ENCODE data around the gene RFX2. TPM values are rescaled to one million over a fixed set of nuclear protein-coding genes. Genes with fewer than 3 reads are reported as not detected.

Gene RFX2
- total RNA-seq, 1 experiment from 2014 or later: 4.6 TPM

- CTCF ChIA-PET: interaction anchor here (0.7 kb wide), 1 partner anchor 448 kb away, joined by 3 read pairs; no protein-coding TSS in a partner anchor
- no peak for TF ChIP-seq ZNF423 (CRISPR knock-in tag; IDR thresholded peaks at IDR 0.05)
- TF ChIP-seq MXD4 (CRISPR knock-in tag; IDR thresholded peaks at IDR 0.05; ENCODE audit: borderline replicate concordance): no peak
- Mint-ChIP-seq H3K9me3 (no peaks in the 10 kb centered on the region), H3K27ac (no peak overlapping the region), H3K27me3 (ENCODE audit: low read depth) (peaks cover 35% of the 10 kb centered on the region), H3K4me3 (no peak overlapping the region), H3K4me1 (peaks cover 16% of the 10 kb centered on the region), H3K36me3 (no peaks in the 10 kb centered on the region)
- DNase-seq (ENCODE audit: low spot score) (no peak), ATAC-seq (no peak)
- POLR2A ChIA-PET: no interaction called here
These were observed 6.4 kb downstream of the RFX2 start for GRCh38 chr19:6103894-6104293.

GRCh38 chr19:6103217-6103644 lies 7.1 kb downstream of the RFX2 start:
- DNase-seq (ENCODE audit: low spot score) (no peak), ATAC-seq (no peak)
- no peaks in the 10 kb centered on the region for H3K9me3 Mint-ChIP-seq
- peaks cover 29% of the 10 kb centered on the region for H3K27me3 Mint-ChIP-seq (ENCODE audit: low read depth)
- H3K36me3 Mint-ChIP-seq: no peaks in the 10 kb centered on the region
- no peak overlapping the region for H3K27ac Mint-ChIP-seq
- CTCF ChIA-PET: no interaction called here
- TF ChIP-seq ZSCAN18 (CRISPR knock-in tag; IDR thresholded peaks at IDR 0.05): no peak
- no peak for TF ChIP-seq OVOL2 (CRISPR knock-in tag; IDR thresholded peaks at IDR 0.05; ENCODE audit: borderline replicate concordance)
- TF ChIP-seq CBFB (CRISPR knock-in tag; IDR thresholded peaks at IDR 0.05; ENCODE audit: low read depth): no peak
- no peak for TF ChIP-seq IRF2 (CRISPR knock-in tag; IDR thresholded peaks at IDR 0.05; ENCODE audit: borderline replicate concordance, low read depth)
- no peak for TF ChIP-seq ESRRA (CRISPR knock-in tag; IDR thresholded peaks at IDR 0.05; ENCODE audit: borderline replicate concordance)
- no peak for TF ChIP-seq ZNF317 (CRISPR knock-in tag; IDR thresholded peaks at IDR 0.05; ENCODE audit: borderline replicate concordance, low read depth)
- POLR2A ChIA-PET: no interaction called here
- H3K4me3 Mint-ChIP-seq: no peak overlapping the region
- peaks cover 9% of the 10 kb centered on the region for H3K4me1 Mint-ChIP-seq

- no peak overlapping the region for H3K27ac Mint-ChIP-seq
- POLR2A ChIA-PET: no interaction called here
- DNase-seq (ENCODE audit: low spot score): no peak
- peaks cover 18% of the 10 kb centered on the region for H3K27me3 Mint-ChIP-seq (ENCODE audit: low read depth)
- CTCF ChIA-PET: no interaction called here
- TF ChIP-seq RORB (CRISPR knock-in tag; IDR thresholded peaks at IDR 0.05) (no peak), ZNF416 (CRISPR knock-in tag; IDR thresholded peaks at IDR 0.05) (no peak), CREB1 (CRISPR knock-in tag; IDR thresholded peaks at IDR 0.05) (no peak), CDX4 (CRISPR knock-in tag; IDR thresholded peaks at IDR 0.05; ENCODE audit: borderline replicate concordance) (no peak), E2F4 (CRISPR knock-in tag; IDR thresholded peaks at IDR 0.05; ENCODE audit: borderline replicate concordance, low read depth) (no peak), PRRX2 (CRISPR knock-in tag; IDR thresholded peaks at IDR 0.05) (no peak), ETV6 (CRISPR knock-in tag; IDR thresholded peaks at IDR 0.05) (no peak), CREM (CRISPR knock-in tag; IDR thresholded peaks at IDR 0.05) (no peak), NFYB (CRISPR knock-in tag; conservative IDR thresholded peaks at IDR 0.05; ENCODE audit: low read depth) (no peak)
- peaks cover 7% of the 10 kb centered on the region; the same call in 1 of the 2 replicates for H3K4me1 Mint-ChIP-seq
- no peak overlapping the region for H3K4me3 Mint-ChIP-seq
- ATAC-seq: no peak
- no peaks in the 10 kb centered on the region for H3K9me3 Mint-ChIP-seq
- no peaks in the 10 kb centered on the region for H3K36me3 Mint-ChIP-seq
These were observed 8.3 kb downstream of the RFX2 start for GRCh38 chr19:6101991-6102390.

- Mint-ChIP-seq H3K4me3 (no peak overlapping the region), H3K9me3 (no peaks in the 10 kb centered on the region), H3K27me3 (ENCODE audit: low read depth) (peaks cover 14% of the 10 kb centered on the region), H3K4me1 (peaks cover 7% of the 10 kb centered on the region; the same call in 1 of the 2 replicates), H3K36me3 (no peaks in the 10 kb centered on the region), H3K27ac (no peak overlapping the region)
- DNase-seq (ENCODE audit: low spot score) (no peak), ATAC-seq (no peak)
- ChIA-PET CTCF (interaction anchor here (1.5 kb wide), 1 partner anchor 10 kb away, joined by 4 read pairs; no protein-coding TSS in a partner anchor), POLR2A (no interaction called here)
- TF ChIP-seq JUN (CRISPR knock-in tag; IDR thresholded peaks at IDR 0.05): no peak
- TF ChIP-seq CREB1 (CRISPR knock-in tag; IDR thresholded peaks at IDR 0.05): no peak
- no peak for TF ChIP-seq HMGXB4 (CRISPR knock-in tag; IDR thresholded peaks at IDR 0.05)
- no peak for TF ChIP-seq NFYB (CRISPR knock-in tag; conservative IDR thresholded peaks at IDR 0.05; ENCODE audit: low read depth)
- no peak for TF ChIP-seq NR3C1 (CRISPR knock-in tag; conservative IDR thresholded peaks at IDR 0.05; ENCODE audit: low read depth)
- no peak for TF ChIP-seq ZNF317 (CRISPR knock-in tag; IDR thresholded peaks at IDR 0.05; ENCODE audit: borderline replicate concordance, low read depth)
- no peak for TF ChIP-seq ZNF416 (CRISPR knock-in tag; IDR thresholded peaks at IDR 0.05)
- TF ChIP-seq JAZF1 (CRISPR knock-in tag; IDR thresholded peaks at IDR 0.05): no peak
- TF ChIP-seq FOXJ3 (CRISPR knock-in tag; IDR thresholded peaks at IDR 0.05; ENCODE audit: borderline replicate concordance): no peak
These were observed 8.9 kb downstream of the RFX2 start for GRCh38 chr19:6101291-6101825.

Measured in WTC11 (cell line).